Activated effector memory CD4-positive, alpha-beta T cell treated with anti-CD3 and anti-CD28 coated beads, Interleukin-2, amount 50 U/mL, for 16 hours (primary cell): ENCODE data around the gene CP.

ENCODE experiments used
- DNase-seq: peaks from one replicate; pipeline ENCODE4 v3.0.0-alpha.2; 2020

The CP gene

GRCh38 chr3:149180057-149180573 lies 41.5 kb downstream of the CP start:
- DNase-seq = no peak

DNA sequence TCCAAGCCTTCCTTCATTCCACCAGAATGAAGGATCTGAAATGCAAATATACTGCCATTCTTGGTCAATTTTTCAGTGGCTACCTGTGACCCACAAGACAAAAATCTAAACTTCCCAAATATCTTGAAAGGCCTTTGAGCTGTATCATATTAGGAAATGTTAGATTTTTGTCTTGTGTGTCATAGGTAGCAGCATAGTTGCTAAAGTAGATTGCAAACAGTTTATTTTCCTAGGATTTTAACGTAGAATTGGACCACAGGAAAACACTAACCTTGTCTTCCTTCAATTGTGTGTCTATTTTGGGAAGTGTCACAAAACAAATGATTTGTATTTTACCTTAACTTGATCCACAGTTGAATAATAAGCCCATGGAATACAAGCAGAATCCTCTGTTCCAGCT lies 42.4 kb downstream of the CP start:
- DNase-seq = no peak

DNA sequence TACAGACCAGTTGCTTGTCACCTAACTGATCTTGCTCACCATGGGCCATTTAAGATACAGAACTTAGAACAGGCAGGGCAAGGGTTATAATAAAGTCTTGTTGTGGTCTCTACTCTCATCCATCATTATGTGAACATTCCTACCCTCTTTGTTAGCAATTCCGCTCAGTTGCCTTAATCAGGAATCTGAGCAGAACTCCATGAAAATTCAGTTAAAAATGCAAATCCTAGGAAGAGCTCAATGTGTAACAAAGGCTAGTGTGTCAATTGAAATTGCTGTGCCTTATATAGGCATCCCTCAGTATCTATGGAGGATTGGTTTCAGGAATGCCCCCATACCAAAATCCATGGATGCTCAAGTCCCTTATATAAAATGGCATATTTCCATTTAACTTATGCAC lies 44.5 kb downstream of the CP start:
- DNase-seq = no peak

DNA sequence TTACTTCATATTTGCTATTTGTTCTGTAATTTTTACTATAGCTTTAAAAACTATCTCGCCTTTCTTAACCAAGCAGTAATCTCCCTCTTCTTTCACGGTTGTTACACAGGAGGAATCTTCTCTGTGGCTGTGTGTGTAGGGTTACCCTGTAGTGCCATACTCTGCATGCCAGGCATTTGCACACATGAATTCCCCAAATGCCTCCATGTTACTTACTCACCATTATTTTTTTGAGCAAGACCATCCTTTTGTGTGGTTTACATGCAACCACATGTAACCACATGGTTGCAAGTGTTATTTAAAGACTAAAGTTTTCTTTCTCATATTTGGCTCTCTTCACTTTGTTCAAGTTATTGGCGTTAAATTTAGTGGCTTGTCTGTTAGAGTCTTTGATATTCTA lies 46.7 kb downstream of the CP start:
- no peak for DNase-seq

DNA sequence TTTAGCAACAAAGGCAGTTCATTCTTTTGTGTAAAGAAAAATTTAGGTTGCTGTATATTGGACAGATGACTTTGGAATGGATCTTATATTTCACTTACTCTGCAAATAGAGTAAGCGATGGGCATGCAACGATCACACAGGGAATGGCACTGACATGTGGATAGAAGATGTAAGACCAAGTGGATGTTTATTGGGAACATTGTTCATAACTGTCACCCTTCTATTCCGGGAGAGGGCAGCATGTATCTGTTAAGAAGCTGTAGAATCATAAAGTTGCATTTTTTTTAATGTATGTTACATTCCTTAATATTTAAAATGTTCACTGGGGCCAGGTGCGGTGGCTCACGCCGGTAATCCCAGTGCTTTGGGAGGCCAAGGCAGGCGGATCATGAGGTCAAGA lies 51.0 kb downstream of the CP start:
- no peak for DNase-seq

- no peak for DNase-seq
Observed at GRCh38 chr3:149167898-149168297, 53.7 kb downstream of the CP start.

DNA sequence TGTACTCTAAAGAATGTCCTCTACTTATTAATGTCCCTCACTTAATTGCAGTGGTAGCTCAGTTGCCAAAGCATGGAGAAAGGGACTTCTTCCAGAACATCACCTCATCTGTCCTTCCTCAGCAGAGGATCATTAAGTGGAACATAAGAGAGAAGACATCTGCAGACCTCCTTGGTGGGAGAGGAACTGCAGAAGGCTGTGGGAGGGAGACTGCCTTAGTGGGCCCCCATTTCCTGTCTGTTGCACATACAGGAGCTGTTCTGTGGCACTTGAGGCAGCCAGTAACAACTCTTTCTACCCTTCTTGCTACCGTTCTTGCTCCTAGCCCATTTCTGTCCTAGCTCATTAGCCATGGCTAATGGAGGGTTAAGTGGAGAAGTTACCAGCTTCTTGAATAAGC lies 58.6 kb downstream of the CP start:
- no peak for DNase-seq

GRCh38 chr3:149162007-149162406 lies 59.6 kb downstream of the CP start:
- no peak for DNase-seq

- no peak for DNase-seq
Observed at GRCh38 chr3:149160754-149161300, 60.8 kb downstream of the CP start.

DNA sequence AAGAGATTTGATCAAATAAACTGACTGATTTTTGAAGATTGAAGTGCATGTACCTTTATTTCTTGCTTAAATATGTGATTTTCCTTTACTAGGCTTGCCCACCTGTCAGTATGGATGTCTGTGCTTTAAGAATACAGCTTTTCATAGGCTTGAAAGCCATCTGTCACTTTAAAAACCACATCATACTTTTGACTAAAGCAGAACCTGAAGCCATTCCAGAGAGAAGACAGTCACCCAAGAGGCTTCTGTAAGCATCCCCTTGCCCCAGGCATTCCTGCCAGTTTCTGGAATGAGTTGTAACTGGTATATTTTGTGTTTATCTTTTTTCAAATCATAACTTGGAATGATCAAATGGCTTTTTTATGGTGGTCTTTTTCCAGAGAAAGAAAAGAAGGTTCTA lies 68.2 kb downstream of the CP start:
- DNase-seq = no peak

DNA sequence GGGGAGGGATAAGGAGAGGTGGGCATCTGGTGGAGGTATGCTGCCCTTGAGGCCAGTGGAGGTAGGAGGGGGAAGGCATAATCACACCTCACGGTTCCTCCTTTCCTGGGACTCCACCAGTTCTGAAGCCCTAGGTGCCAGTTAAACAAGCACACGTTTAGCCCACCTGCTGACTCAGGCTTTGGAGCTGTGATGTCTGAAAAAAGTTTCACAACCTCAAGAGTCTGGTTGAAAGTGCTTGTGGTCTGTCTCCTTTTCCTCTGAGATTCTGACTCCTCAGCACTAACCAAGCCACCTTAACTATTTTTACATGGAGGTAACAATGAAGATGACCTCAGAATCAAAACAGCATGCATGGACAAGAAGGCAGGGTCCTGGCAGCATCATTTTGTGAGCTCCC lies 69.2 kb downstream of the CP start:
- DNase-seq = no peak

DNA sequence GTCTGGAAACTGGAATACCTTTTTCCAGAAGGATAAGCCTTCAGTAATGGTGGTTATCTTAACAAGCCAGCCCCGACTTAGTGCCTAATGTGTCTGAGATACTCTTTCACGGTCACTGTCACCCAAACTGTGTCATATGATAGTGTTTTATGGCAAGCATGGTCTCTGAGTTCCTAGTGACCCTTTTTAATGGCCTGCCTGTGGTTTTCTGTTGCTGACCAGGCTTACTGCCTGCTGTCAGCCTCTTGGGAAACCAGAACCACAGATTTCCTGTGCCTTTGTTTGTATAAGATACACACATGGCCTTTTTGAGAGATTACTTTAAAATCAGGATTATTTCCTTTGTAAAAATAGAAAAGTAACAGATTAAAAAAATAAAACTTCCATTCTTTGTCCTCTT lies 69.8 kb downstream of the CP start:
- no peak for DNase-seq

DNA sequence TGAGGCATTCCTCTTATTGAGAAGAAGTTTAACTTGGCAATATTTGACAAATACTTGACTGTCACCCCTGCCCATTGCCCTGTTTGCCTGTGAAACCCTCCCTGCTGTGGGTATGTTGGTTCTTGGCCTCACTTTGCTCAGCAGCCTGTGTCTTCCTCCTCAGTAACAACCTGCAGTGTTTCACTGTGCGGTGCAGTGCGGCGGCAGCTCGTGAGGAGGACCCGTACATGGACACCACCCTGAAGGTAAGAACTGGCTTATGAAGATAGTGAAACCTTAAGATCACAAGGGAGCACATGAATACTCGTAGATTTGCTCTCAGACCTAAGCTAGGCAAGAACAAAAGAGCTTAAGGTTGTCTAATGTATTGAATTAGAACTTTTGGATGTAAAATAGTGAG lies 71.2 kb downstream of the CP start:
- DNase-seq = no peak

DNA sequence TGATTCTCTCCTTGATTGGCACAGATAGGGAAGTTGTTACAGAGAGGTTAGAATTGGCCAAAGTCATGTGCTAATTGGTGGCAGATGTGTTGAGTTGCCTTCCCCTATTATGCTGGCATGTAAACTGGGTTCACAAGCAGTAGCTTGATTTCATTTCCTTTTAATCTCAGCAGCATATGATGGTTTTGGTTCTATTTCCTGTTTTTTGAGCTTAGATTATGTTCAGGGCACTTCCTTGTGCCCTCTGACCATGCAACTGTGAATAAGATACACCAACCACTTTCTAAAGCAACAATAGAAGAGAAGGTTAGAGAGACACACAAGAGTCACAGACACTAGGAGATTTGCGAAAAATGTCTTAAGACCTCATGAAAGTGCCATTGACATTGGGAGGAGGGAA lies 75.7 kb downstream of the CP start:
- no peak for DNase-seq

DNA sequence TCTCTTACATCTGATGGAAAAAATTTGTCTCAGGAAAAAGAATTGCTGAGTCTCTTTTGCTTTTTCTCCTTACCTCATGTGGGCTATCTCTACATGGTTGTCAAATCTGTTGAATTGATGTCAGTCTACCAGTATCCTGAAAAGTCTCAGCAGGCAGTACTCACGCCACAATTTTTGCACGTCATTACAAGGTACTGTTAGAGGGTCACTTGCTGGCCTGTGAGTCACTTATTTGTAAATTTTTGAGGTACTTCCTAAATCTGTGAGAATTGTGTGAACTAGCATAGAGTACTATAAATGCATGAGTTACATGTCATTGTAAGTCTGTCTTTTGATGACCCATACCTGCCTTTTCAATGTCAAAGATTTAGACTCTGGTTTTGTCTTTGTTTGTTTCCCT lies 76.3 kb downstream of the CP start:
- no peak for DNase-seq

DNA sequence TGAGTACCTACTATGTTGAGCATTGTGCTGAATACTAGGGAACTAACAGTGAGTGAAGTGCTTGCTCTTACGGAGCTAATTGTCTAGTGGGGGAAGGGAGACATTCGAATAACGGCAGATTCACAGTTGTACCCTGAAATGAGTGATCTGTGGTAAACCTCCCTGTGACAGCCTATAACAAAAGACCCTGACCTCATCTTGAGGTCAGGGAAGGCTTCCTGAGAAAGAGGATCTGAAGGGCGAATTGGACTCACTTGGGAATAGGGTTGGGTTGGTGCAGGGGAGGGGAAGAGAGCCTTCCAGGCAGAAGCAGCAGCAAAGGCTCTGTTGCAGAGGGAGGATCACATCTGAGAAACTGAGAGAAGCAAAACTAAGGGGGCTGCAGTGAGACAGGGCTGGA lies 78.9 kb downstream of the CP start:
- no peak for DNase-seq

DNA sequence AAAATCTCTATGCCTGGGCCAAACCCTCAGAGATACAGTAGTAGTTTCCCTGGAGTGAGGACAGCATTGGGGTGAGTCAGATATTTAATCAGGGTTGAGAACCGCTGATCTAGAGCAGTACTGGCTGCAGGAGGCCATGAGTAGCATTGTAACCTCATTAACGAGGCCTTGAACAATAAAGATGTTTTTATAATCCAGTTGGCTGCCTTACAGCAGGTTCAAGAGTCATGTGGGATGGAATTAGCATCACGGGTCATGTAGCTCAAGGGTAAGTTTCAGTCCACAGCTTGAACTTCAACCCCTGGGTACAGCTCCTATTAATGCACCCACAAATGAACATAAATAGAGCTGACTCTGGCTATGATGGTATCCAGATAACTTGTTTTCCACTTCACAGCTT lies 87.1 kb downstream of the CP start:
- no peak for DNase-seq

- DNase-seq = no peak
Observed at GRCh38 chr3:149131589-149131988, 90.0 kb downstream of the CP start.

- DNase-seq = peak; percentile 93
Observed at GRCh38 chr3:149129326-149130205, 92.1 kb downstream of the CP start, which contains the start of gene HPS3. TSS of gene HPS3 (plus strand) at chr3:149129638. CDS start at chr3:149129724, 86 bp downstream.

DNA sequence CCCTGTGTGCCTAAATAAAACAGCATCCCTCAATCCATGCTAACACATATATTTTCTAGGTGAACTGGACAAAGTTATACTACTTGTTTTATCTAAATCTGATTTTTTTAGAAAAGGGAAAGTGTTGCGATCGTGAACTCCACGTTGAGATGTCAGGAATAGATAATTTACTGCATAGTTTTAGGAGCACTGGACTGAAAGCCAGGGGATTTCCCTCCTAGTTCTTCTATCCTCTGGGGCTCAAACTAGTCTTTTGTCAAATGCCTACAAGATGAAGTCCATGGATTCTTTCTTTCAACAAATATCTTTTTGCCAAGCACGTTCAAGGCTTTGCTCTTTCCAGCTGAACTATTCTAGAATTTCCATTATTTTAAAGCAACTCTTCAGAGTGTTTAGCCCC lies 92.8 kb downstream of the CP start:
- no peak for DNase-seq

- no peak for DNase-seq
Observed at GRCh38 chr3:149122721-149123578, 98.7 kb downstream of the CP start.
